Fibroblast of lung (primary cell): Measurements from ENCODE around the gene ZNF22. TPM values are rescaled to one million over a fixed set of nuclear protein-coding genes. Genes with fewer than 3 reads are reported as not detected.

Experiments used
- DNase-seq, 2 donors: peaks; one replicate each; pipeline versions ENCODE4 v3.0.0 to v3.0.0-alpha.2; 2010; ENCODE audit warnings: low read depth in 2 of 2
- H2AFZ ChIP-seq: 2 replicates; pipeline ENCODE4 v1.5.1; 2012; ENCODE audit warnings: low read length, control low read depth, inconsistent platforms
- H3K27ac ChIP-seq: 2 replicates; pipeline ENCODE4 v1.5.1; 2011; ENCODE audit warnings: low read length, control low read depth; ENCODE audit not compliant: insufficient read depth
- H3K27me3 ChIP-seq: 2 replicates; pipeline ENCODE4 v1.5.1; 2011; ENCODE audit warnings: mild to moderate bottlenecking, low read length; ENCODE audit not compliant: control insufficient read depth, insufficient read depth
- H3K36me3 ChIP-seq: 2 replicates; pipeline ENCODE4 v1.5.1; 2011; ENCODE audit warnings: low read length; ENCODE audit not compliant: control insufficient read depth, insufficient read depth
- H3K4me1 ChIP-seq: 2 replicates; pipeline ENCODE4 v1.5.1; 2011; ENCODE audit warnings: low read length; ENCODE audit not compliant: control insufficient read depth, insufficient read depth; ENCODE audit errors: extremely low read depth
- H3K4me2 ChIP-seq: 2 replicates; pipeline ENCODE4 v1.5.1; 2011; ENCODE audit warnings: low read length, control low read depth; ENCODE audit not compliant: insufficient read depth; ENCODE audit errors: extremely low read depth
- H3K4me3 ChIP-seq, 4 experiments: fragments of 200-600 bp in 1 of 4; sonication (generic) in 1 of 4; replicated peaks in 1 of 4; 2 replicates each; pipeline ENCODE4 v1.5.1; 2011 to 2016; ENCODE audit warnings: low read length in 4 of 4, low read depth in 3 of 4, mild to moderate bottlenecking in 3 of 4, control low read depth in 2 of 4, inconsistent platforms in 1 of 4, mixed read lengths in 1 of 4; ENCODE audit not compliant: insufficient read depth in 1 of 4; ENCODE audit errors: control extremely low read depth in 1 of 4
- H3K79me2 ChIP-seq: 2 replicates; pipeline ENCODE4 v1.5.1; 2012; ENCODE audit warnings: mild to moderate bottlenecking, low read length, inconsistent platforms; ENCODE audit not compliant: control insufficient read depth, insufficient read depth
- H3K9ac ChIP-seq: 2 replicates; pipeline ENCODE4 v1.5.1; 2011; ENCODE audit warnings: mild to moderate bottlenecking, low read length, control low read depth; ENCODE audit not compliant: insufficient read depth
- H3K9me3 ChIP-seq: 2 replicates; pipeline ENCODE4 v1.5.1; 2012; ENCODE audit warnings: low read depth, low read length; ENCODE audit not compliant: control insufficient read depth, insufficient read depth
- H4K20me1 ChIP-seq: 2 replicates; pipeline ENCODE4 v1.5.1; 2011; ENCODE audit warnings: low read length; ENCODE audit not compliant: control insufficient read depth, insufficient read depth; ENCODE audit errors: extremely low read depth
- EZH2 ChIP-seq: IDR thresholded peaks from 2 replicates; pipeline ENCODE4 v1.5.1; 2012; ENCODE audit warnings: low read length, control low read depth, mild to moderate bottlenecking; ENCODE audit errors: missing control alignments
- polyA plus RNA-seq, 2 donors: library from polyadenylated mRNA; depleted of rRNA in 1 of 2; stranded (reverse) in 1 of 2; unstranded in 1 of 2; fragments of >200 nt; gene quantifications; 2 replicates each; pipeline ENCODE4 v1.2.1, GENCODE V29; 2011 to 2012; ENCODE audit warnings: missing spikeins in 1 of 2
- total RNA-seq: library from RNA; depleted of rRNA; stranded (reverse); fragments of >200 nt; gene quantifications from 2 replicates; pipeline ENCODE4 v1.2.1, GENCODE V29; 2014
- TF ChIP-seq, protein P1 (sequence below), 2 donors: IDR thresholded peaks in 1 of 2; conservative IDR thresholded peaks in 1 of 2; 1 replicate in 1 of 2; 2 replicates in 1 of 2; pipeline ENCODE4 v1.5.1; 2011 to 2012; ENCODE audit warnings: low read length in 2 of 2, control low read depth in 1 of 2, inconsistent platforms in 1 of 2, low read depth in 1 of 2, mild to moderate bottlenecking in 1 of 2

Gene ZNF22
- total and polyA plus RNA-seq, 2 donors (not counting 1 experiment from before 2014, with no cell fraction given) = 16.0 to 23.0 TPM

GRCh38 chr10:44962870-44963738, 37.6 kb upstream of the ZNF22 start:
- TF ChIP-seq, protein P1, sequence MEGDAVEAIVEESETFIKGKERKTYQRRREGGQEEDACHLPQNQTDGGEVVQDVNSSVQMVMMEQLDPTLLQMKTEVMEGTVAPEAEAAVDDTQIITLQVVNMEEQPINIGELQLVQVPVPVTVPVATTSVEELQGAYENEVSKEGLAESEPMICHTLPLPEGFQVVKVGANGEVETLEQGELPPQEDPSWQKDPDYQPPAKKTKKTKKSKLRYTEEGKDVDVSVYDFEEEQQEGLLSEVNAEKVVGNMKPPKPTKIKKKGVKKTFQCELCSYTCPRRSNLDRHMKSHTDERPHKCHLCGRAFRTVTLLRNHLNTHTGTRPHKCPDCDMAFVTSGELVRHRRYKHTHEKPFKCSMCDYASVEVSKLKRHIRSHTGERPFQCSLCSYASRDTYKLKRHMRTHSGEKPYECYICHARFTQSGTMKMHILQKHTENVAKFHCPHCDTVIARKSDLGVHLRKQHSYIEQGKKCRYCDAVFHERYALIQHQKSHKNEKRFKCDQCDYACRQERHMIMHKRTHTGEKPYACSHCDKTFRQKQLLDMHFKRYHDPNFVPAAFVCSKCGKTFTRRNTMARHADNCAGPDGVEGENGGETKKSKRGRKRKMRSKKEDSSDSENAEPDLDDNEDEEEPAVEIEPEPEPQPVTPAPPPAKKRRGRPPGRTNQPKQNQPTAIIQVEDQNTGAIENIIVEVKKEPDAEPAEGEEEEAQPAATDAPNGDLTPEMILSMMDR (conservative IDR thresholded peaks at IDR 0.05 in 1 of 2, IDR thresholded peaks at IDR 0.05 in 1 of 2; ENCODE audit: low read depth in 1 of 2, low read length in 2 of 2) = peak in 1 of 2 donors; percentile 22
- no peak for TF ChIP-seq EZH2
- DNase-seq = no peak
- Histone ChIP-seq H3K4me3 (no peak overlapping the region), H3K79me2 (no peaks in the 10 kb centered on the region), H3K36me3 (no peaks in the 10 kb centered on the region), H3K27me3 (no peaks in the 10 kb centered on the region), H3K9ac (no peak overlapping the region), H4K20me1 (no peaks in the 10 kb centered on the region), H3K4me1 (peaks cover 13% of the 10 kb centered on the region), H3K4me2 (no peak overlapping the region), H2AFZ (no peak overlapping the region), H3K9me3 (no peaks in the 10 kb centered on the region), H3K27ac (no peak overlapping the region)

DNA sequence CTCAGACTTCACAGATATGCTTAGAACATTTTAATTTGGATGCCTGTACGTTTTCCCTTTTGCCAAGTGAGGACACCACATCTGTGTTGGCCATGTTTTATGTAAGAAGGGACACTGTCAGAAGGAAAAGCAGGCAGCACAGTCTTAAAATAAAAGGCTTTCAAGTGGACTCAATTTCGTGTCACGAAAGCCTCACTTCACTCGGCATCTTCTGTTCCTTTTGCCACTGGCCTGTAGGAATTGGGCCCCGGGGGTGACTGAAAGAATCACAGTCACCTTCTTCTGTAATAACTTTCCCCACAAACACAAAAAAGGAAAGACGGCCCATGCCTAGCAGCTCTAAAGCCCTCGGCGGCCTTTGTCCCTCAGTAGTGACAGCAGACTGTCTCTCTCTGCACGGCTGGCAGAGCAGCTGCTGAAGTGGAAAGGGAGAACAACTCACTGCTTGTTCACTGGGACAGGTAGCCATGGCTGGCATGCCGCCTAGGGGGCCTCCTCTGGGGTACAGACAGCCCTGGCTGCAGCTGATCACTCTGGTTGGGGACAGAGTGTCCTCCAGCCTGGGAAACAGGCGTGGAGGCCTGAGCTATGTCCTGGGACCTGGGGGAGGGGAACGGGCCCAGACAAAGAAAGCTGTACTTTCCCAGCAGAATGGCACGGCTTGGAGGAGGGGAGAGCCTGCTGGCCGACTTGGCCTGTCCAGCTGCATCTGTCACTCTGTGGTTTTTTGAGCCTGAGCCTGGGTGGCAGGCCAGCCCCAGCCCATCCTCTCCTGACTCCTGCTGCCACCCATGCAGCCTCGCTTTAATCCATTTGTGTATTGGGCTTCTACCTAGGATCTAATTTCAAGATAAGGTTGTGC, 36.7 kb upstream of the ZNF22 start:
- no peaks in the 10 kb centered on the region for H3K36me3 ChIP-seq
- no peaks in the 10 kb centered on the region for H3K79me2 ChIP-seq
- no peaks in the 10 kb centered on the region for H4K20me1 ChIP-seq
- no peaks in the 10 kb centered on the region for H3K27me3 ChIP-seq
- H3K4me3 ChIP-seq = no peak overlapping the region
- DNase-seq = peak; percentile 34 to 58
- H3K9ac ChIP-seq = no peak overlapping the region
- no peaks in the 10 kb centered on the region for H3K9me3 ChIP-seq
- H3K4me2 ChIP-seq = no peak overlapping the region
- peak overlapping the region; percentile 20 for H2AFZ ChIP-seq
- peaks cover 8% of the 10 kb centered on the region for H3K4me1 ChIP-seq
- no peak for TF ChIP-seq EZH2
- TF ChIP-seq, protein P1 (conservative IDR thresholded peaks at IDR 0.05 in 1 of 2, IDR thresholded peaks at IDR 0.05 in 1 of 2; ENCODE audit: low read depth in 1 of 2, low read length in 2 of 2) = no peak
- no peak overlapping the region for H3K27ac ChIP-seq

DNA sequence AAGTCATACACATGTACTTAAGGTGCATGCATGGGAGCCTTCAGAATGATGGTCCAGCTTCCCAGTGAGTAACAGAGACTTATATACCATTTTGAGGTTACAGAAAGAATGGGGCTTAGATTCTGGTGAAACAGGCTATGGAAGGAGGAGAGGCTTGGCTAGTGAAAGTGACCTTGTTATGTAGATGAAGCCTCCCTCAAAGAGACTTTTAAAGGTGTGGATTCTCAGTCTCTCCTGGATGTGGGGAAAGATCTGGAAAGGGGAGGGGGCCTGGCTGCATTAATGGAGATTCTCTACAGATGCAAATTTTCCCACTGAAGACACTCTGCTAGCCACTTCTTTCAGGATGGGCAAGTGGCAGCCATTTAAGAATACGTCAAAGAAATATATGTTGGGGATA, 35.6 kb upstream of the ZNF22 start:
- no peaks in the 10 kb centered on the region for H3K36me3 ChIP-seq
- no peak overlapping the region for H3K27ac ChIP-seq
- H3K4me2 ChIP-seq = no peak overlapping the region
- no peaks in the 10 kb centered on the region for H4K20me1 ChIP-seq
- no peak overlapping the region for H2AFZ ChIP-seq
- no peaks in the 10 kb centered on the region for H3K79me2 ChIP-seq
- no peak for DNase-seq
- no peaks in the 10 kb centered on the region for H3K27me3 ChIP-seq
- no peak overlapping the region for H3K9ac ChIP-seq
- no peak for TF ChIP-seq EZH2
- TF ChIP-seq, protein P1 (conservative IDR thresholded peaks at IDR 0.05 in 1 of 2, IDR thresholded peaks at IDR 0.05 in 1 of 2; ENCODE audit: low read depth in 1 of 2, low read length in 2 of 2) = no peak
- H3K4me3 ChIP-seq = no peak overlapping the region
- H3K9me3 ChIP-seq = no peaks in the 10 kb centered on the region
- peaks cover 6% of the 10 kb centered on the region for H3K4me1 ChIP-seq
